Measurements from ENCODE around the gene ARHGEF40.

Gene ARHGEF40

GRCh38 chr14:21096438-21096837, 26.3 kb downstream of the ARHGEF40 start:
- DNase-seq = no peak

GRCh38 chr14:21096978-21097635, 27.0 kb downstream of the ARHGEF40 start:
- peak in 1 of 56 donors; percentile 31 for DNase-seq

- DNase-seq = peak in 21 of 56 donors; percentile 8 to 70 (median 30)
These were observed 27.6 kb downstream of the ARHGEF40 start for GRCh38 chr14:21097636-21098075.

- DNase-seq = peak in 43 of 56 donors; percentile 10 to 70 (median 43)
These were observed 28.2 kb downstream of the ARHGEF40 start, which contains the start of gene ZNF219 for GRCh38 chr14:21098076-21098891. Gene ZNF219, minus strand, starts transcription at chr14:21098655. Its CDS starts 5,064 bp downstream, at chr14:21093591.

GRCh38 chr14:21098892-21099595, 28.9 kb downstream of the ARHGEF40 start:
- DNase-seq = peak in 1 of 56 donors; percentile 5

GRCh38 chr14:21099596-21099985, 29.5 kb downstream of the ARHGEF40 start:
- DNase-seq = no peak

GRCh38 chr14:21100931-21101330, 30.8 kb downstream of the ARHGEF40 start, which contains the start of gene TMEM253:
Gene TMEM253, plus strand, starts transcription at chr14:21101066. Its CDS starts 278 bp downstream, at chr14:21101344.
- no peak for DNase-seq

GRCh38 chr14:21101802-21102413, 31.8 kb downstream of the ARHGEF40 start:
- no peak for DNase-seq

GRCh38 chr14:21102521-21103410, 32.7 kb downstream of the ARHGEF40 start:
- DNase-seq = peak in 1 of 56 donors; percentile 31

GRCh38 chr14:21103411-21103709, 33.3 kb downstream of the ARHGEF40 start:
- no peak for DNase-seq

GRCh38 chr14:21103710-21104447, 33.8 kb downstream of the ARHGEF40 start:
- DNase-seq = peak; percentile 67 to 100 (median 96)

GRCh38 chr14:21104448-21105060, 34.5 kb downstream of the ARHGEF40 start:
- DNase-seq = peak in 51 of 56 donors; percentile 31 to 92 (median 76)

GRCh38 chr14:21105095-21105494, 35.0 kb downstream of the ARHGEF40 start:
- no peak for DNase-seq

GRCh38 chr14:21106176-21106497, 36.0 kb downstream of the ARHGEF40 start:
- DNase-seq = no peak

GRCh38 chr14:21106498-21107282, 36.6 kb downstream of the ARHGEF40 start:
- DNase-seq = peak in 51 of 56 donors; percentile 14 to 90 (median 57)

GRCh38 chr14:21107283-21107800, 37.2 kb downstream of the ARHGEF40 start:
- no peak for DNase-seq

GRCh38 chr14:21108791-21109190, 38.7 kb downstream of the ARHGEF40 start:
- DNase-seq = no peak

Measured in nucleus accumbens (tissue), 56 donors.